Esophagus (tissue), 2 donors: Measurements from ENCODE around the gene CD164L2. TPM values are rescaled to one million over a fixed set of nuclear protein-coding genes. Genes with fewer than 3 reads are reported as not detected.

Source experiments
- H3K27ac ChIP-seq, 2 donors: one replicate each; pipeline ENCODE4 v1.5.1; 2013; ENCODE audit warnings: low read depth in 2 of 2, mild to moderate bottlenecking in 2 of 2, inconsistent platforms in 1 of 2, low read length in 1 of 2, moderate library complexity in 1 of 2
- H3K27me3 ChIP-seq, 2 donors: one replicate each; pipeline ENCODE4 v1.6.1; 2013; ENCODE audit warnings: low read length in 2 of 2, control low read depth in 1 of 2, mild to moderate bottlenecking in 1 of 2; ENCODE audit not compliant: insufficient read depth in 2 of 2, control insufficient read depth in 1 of 2
- H3K36me3 ChIP-seq, 2 donors: one replicate each; pipeline ENCODE4 v1.6.1; 2013; ENCODE audit warnings: low read length in 1 of 2; ENCODE audit not compliant: control insufficient read depth in 2 of 2, insufficient read depth in 2 of 2
- H3K4me1 ChIP-seq, 2 donors: one replicate each; pipeline ENCODE4 v1.6.1; 2013; ENCODE audit warnings: low read length in 1 of 2; ENCODE audit not compliant: control insufficient read depth in 2 of 2, insufficient read depth in 2 of 2
- H3K4me3 ChIP-seq, 2 donors: one replicate each; pipeline ENCODE4 v1.5.1; 2013; ENCODE audit warnings: low read length in 2 of 2, mild to moderate bottlenecking in 2 of 2, low read depth in 1 of 2, moderate library complexity in 1 of 2
- H3K9me3 ChIP-seq, 2 donors: one replicate each; pipeline ENCODE4 v1.6.1; 2013; ENCODE audit warnings: mild to moderate bottlenecking in 2 of 2, low read depth in 1 of 2, low read length in 1 of 2, moderate library complexity in 1 of 2; ENCODE audit not compliant: control insufficient read depth in 2 of 2, insufficient read depth in 1 of 2
- WGBS, 2 donors: extraction: QIAGEN DNeasy Blood & Tissue Kit; methylation state at CpG; one replicate each; pipeline ENCODE4 v1.1.7; 2013; 5-methylcytosine and 5-hydroxymethylcytosine counted together
- polyA plus RNA-seq, 2 donors: library from polyadenylated mRNA; stranded (reverse); fragments of 200-250 nt; gene quantifications; one replicate each; pipeline ENCODE4 v1.2.3, GENCODE V29; 2013
- donor health status: healthy with polysubstance abuse.
- donor health status: Bipolar disorder and iron deficiency.

The CD164L2 gene
- polyA plus RNA-seq, 2 donors = 10.5 to 14.5 TPM

DNA sequence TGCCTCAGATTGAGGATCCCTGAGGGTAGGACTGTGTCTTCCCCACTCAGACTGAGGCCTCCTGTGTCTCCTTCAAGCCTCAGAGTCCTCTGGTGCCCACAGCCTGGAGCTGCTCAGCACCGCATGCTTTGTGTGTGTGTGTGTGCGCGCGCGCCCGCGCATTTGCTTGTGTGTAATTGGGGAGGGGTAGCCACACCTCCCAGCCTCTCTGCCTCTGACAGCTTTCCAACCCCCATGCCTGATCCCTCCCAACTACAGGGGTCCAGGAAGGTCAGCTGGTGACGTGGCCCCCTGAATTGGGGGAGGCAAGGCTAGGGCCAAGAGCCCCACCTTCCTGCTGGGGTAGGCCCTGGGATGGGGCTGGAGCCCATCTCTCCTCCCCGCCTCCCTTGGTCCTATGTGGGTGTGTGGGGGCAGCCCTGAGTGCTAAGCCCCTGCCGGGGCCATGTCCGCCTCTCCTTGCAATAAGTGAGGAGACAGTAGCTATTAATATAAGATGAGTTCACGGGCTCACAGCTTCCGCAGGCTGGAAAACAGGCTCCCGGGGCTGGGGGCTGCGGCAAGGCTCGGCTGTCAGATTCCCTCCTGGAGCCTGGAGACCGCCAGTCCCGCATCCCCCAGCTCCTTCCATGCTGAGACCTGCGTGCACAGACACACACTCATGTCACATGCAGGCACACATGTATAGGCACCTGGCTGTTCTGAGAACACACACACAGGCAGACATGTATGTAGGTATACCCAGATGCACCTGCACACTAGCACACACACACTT is 16.3 kb upstream of the CD164L2 start:
- H3K4me1 ChIP-seq = peaks cover 9 to 23% of the 10 kb centered on the region in 2 donors
- no peak overlapping the region for H3K4me3 ChIP-seq
- H3K9me3 ChIP-seq = no peaks in the 10 kb centered on the region
- no peaks in the 10 kb centered on the region for H3K27me3 ChIP-seq
- H3K27ac ChIP-seq = no peak overlapping the region
- H3K36me3 ChIP-seq = no peaks in the 10 kb centered on the region
- 56 to 62% methylated on average over 19 of the region's 19 CpGs for WGBS, 2 donors

DNA sequence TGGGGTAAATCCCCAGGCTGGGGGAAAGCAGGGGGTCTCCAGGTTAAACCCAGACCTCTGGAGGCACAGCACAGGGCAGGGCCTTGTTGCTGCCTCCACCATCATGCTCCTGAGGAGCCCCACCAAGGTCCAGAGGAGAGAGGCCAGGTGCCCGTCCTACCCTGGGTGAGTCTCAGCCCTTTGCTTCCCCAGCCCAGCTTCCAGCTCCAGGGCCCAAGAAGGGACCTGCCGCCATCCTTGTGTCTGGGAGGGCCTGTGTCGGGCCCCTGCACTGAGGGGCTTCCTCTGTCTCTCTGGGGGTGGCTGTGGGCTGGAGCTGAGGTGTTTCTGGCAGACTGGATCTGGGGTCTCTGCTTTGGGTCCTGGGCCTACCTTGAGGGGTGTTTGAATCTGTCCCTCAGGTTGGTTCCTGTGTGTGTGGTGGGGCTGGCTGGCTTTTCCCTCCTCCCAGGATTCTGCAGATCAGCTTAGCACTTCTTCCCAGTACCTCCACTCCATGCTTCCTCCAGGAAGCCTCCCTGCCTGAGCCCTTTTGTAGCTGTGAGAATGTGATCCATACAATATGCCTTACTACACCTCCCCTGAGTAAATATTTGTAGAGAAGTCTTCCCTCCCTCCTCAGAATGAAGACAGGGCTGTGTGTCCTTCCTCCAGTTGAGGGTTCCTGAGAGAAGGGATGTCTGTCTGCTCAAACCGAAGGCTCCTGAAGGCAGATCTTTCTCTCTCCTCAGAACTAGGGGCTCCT is 15.4 kb upstream of the CD164L2 start:
- Histone ChIP-seq H3K4me1 (peaks cover 9 to 19% of the 10 kb centered on the region in 2 donors), H3K27me3 (no peaks in the 10 kb centered on the region), H3K36me3 (no peaks in the 10 kb centered on the region), H3K9me3 (no peaks in the 10 kb centered on the region), H3K4me3 (no peak overlapping the region), H3K27ac (no peak overlapping the region)
- WGBS, 2 donors = 71 to 78% methylated on average over 4 of the region's 4 CpGs

DNA sequence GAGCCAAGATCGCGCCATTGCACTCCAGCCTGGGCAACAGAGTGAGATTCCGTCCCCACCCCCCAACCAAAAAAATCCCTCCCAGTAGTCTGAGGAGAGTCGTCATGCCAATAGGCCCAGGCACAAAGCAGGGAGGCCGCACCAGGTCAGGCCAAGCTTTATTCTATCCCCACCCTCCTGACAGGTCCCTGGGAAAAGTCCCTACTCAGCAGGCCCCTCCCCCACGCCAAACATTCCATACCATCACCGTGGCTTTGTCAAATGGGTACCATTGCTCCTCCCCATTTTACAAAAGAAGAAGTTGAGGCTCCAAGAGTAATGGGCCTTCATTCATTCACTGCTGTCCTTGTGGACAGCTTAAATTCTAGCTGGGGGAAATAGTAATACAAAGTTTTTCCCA is 14.6 kb upstream of the CD164L2 start:
- Histone ChIP-seq H3K4me3 (no peak overlapping the region), H3K36me3 (no peaks in the 10 kb centered on the region), H3K4me1 (peaks cover 5 to 11% of the 10 kb centered on the region in 2 donors), H3K27ac (no peak overlapping the region), H3K27me3 (no peaks in the 10 kb centered on the region), H3K9me3 (no peaks in the 10 kb centered on the region)
- 68 to 70% methylated on average over 7 of the region's 7 CpGs for WGBS, 2 donors

DNA sequence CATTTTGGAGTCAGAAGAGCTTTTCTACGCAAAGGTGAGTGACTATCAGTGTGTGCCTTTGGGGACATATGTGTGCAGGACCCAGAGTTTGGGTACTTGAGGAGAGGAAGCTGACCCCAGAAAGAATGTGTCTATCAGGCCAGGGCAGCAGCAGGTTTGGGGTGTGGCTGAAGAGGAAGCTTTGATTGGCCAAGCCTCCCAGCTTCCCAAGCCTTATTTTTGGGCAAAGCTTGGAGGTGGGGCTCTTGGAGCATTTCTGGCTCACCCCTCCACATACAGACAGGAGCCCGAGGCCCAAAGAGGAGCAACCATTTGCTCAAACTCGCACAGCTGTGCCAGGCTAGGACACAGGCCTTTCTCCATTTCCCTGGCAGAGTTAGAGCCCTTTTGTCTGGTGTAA is 14.0 kb upstream of the CD164L2 start:
- no peaks in the 10 kb centered on the region for H3K36me3 ChIP-seq
- no peak overlapping the region for H3K4me3 ChIP-seq
- H3K9me3 ChIP-seq = no peaks in the 10 kb centered on the region
- no peaks in the 10 kb centered on the region for H3K27me3 ChIP-seq
- 61 to 64% methylated on average over 3 of the region's 3 CpGs for WGBS, 2 donors
- H3K4me1 ChIP-seq = peaks cover under 1 to 9% of the 10 kb centered on the region in 2 donors
- no peak overlapping the region for H3K27ac ChIP-seq

DNA sequence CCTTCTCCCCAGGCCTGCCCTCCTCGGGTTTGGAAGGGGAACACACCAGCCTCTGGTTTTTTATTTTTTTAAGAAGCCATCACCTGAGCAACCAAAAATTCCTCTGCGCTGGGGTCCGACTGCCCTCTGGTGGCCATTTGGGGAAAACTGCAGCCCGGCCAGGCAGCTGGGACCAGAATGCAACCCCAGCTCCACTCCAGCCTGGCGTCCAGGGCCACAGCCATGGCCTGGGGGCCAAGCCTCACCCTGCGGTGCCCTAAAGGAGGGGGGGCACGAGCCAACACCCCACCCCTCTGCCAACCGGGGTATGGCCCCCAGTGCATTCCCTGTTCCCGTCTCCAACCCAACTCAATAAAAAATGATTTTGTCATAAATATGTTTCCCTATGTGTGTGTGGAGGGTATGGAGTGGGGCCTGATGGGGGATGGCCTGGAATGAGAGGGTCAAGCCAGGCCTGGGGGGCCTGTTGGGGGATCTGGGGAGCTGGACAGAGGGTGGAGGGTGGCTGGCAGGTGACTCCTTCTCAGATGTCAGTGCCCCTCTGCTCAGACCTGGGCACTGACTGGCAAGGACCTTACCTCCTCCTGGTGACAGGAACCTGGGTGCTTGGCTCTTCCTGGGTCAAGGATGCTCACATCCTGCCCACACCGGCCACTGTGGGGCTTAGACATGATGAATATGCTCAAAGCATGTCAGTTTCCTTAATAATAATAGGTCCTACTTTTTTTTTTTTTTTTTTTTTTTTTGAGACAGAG is 12.5 kb upstream of the CD164L2 start:
- Histone ChIP-seq H3K27ac (no peak overlapping the region), H3K27me3 (no peaks in the 10 kb centered on the region), H3K9me3 (no peaks in the 10 kb centered on the region), H3K4me1 (peaks cover 2 to 10% of the 10 kb centered on the region in 2 donors), H3K36me3 (no peaks in the 10 kb centered on the region), H3K4me3 (no peak overlapping the region)
- 3 to 7% methylated on average over 10 of the region's 10 CpGs for WGBS, 2 donors

DNA sequence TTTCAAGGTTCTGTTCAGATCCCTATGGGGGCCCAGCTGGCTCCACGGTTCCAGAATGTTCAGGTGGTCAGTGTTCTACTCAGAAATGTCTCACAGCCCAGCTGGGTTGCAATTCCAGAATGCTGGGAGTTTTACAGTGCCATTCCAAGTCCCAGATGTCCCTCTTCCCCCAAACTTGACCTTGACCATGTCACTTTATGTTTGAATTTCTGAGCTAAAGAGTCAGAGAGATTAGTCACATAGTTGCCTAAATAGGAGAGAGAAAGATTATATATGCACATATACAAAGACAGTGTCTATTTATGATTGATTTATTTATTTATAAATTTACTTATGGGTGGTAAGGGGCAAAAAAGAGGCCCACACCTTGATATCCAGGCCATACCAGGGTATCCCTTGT is 11.8 kb upstream of the CD164L2 start:
- Histone ChIP-seq H3K27me3 (no peaks in the 10 kb centered on the region), H3K36me3 (no peaks in the 10 kb centered on the region), H3K4me3 (no peak overlapping the region), H3K9me3 (no peaks in the 10 kb centered on the region), H3K4me1 (peaks cover 2 to 9% of the 10 kb centered on the region in 2 donors), H3K27ac (no peak overlapping the region)
- 67 to 70% methylated on average over 1 of the region's 1 CpG for WGBS, 2 donors

DNA sequence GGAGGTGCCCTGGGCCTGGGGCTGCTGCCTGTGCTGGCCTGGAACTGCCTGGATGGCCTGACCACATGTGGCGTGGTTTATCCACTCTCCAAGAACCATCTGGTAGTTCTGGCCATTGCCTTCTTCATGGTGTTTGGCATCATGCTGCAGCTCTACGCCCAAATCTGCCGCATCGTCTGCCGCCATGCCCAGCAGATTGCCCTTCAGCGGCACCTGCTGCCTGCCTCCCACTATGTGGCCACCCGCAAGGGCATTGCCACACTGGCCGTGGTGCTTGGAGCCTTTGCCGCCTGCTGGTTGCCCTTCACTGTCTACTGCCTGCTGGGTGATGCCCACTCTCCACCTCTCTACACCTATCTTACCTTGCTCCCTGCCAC is 11.1 kb upstream of the CD164L2 start:
- H3K36me3 ChIP-seq = no peaks in the 10 kb centered on the region
- H3K4me3 ChIP-seq = no peak overlapping the region
- no peak overlapping the region for H3K27ac ChIP-seq
- H3K9me3 ChIP-seq = no peaks in the 10 kb centered on the region
- H3K4me1 ChIP-seq = peaks cover 2 to 7% of the 10 kb centered on the region in 2 donors
- WGBS, 2 donors = 95 to 96% methylated on average over 9 of the region's 9 CpGs
- H3K27me3 ChIP-seq = no peaks in the 10 kb centered on the region

DNA sequence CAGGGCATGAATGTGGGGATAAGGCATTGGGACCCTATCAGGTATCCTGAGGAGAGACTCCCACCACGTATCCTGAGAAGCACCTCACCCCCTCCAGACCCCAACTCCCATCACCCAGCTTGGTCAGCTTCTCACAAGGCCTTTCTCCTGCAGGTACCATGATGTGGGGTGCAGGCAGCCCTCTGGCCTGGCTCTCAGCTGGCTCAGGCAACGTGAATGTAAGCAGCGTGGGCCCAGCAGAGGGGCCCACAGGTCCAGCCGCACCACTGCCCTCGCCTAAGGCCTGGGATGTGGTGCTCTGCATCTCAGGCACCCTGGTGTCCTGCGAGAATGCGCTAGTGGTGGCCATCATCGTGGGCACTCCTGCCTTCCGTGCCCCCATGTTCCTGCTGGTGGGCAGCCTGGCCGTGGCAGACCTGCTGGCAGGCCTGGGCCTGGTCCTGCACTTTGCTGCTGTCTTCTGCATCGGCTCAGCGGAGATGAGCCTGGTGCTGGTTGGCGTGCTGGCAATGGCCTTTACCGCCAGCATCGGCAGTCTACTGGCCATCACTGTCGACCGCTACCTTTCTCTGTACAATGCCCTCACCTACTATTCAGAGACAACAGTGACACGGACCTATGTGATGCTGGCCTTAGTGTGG is 10.6 kb upstream of the CD164L2 start:
- 93 to 95% methylated on average over 18 of the region's 18 CpGs for WGBS, 2 donors
- no peak overlapping the region for H3K27ac ChIP-seq
- H3K4me3 ChIP-seq = no peak overlapping the region
- no peaks in the 10 kb centered on the region for H3K27me3 ChIP-seq
- H3K9me3 ChIP-seq = no peaks in the 10 kb centered on the region
- H3K36me3 ChIP-seq = no peaks in the 10 kb centered on the region
- peaks cover 2 to 7% of the 10 kb centered on the region in 2 donors for H3K4me1 ChIP-seq
